CD4-positive, alpha-beta T cell treated with Interleukin-17A for 4 hours (primary cell): ENCODE data around the gene NEK6.

Source experiments
- DNase-seq: peaks from one replicate; pipeline ENCODE4 v3.0.0-alpha.2; 2020; ENCODE audit warnings: mixed read lengths

NEK6 gene

GRCh38 chr9:124298646-124299235, 41.0 kb downstream of the NEK6 start:
- DNase-seq = no peak

DNA sequence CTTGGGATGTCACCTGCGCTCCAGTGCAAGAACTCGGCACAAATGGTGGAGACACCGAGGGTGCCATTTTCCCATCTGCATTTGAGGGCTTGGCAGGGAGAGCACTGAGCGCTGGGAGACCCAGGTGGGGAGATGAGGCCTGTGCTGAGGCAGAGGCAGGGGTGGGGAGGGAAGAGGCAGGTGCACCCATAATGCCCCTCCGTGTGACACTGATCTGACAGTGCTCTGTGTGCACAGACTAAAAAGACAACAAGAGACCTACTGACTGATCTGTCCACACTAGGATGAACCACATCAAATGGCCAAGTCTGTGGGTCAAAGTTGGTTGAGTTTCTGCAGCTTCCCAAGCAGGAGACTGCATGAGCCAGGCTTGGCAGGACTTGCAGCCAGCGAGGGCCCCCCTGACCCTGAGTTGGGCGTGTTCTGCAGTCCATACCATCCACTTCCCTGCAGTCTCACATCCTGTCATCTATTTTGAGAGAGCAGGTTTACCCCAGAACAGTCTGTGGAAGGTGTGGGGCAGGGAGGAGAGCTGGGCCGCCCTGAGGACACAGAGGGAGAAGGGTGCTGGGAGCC, 41.9 kb downstream of the NEK6 start:
- no peak for DNase-seq

DNA sequence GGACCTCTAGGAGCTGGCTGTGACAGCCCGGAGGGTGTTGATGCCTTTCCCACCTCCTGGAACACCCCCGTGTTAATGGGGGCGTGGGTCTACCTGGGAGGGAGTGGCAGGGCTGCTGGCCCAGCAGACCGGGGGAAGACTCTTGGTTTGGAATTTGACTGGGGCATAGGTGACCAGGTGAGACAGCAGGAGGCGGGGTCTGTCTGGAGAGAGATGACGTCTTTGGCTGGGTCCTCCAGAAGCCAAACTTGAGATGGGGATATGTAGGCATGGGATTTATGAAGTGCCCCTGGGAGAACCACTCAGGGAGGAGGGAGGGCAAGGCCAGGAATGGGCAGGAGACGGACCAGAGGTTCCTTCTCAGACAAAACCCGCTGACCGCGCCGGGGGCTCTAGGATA, 42.6 kb downstream of the NEK6 start:
- DNase-seq = no peak

DNA sequence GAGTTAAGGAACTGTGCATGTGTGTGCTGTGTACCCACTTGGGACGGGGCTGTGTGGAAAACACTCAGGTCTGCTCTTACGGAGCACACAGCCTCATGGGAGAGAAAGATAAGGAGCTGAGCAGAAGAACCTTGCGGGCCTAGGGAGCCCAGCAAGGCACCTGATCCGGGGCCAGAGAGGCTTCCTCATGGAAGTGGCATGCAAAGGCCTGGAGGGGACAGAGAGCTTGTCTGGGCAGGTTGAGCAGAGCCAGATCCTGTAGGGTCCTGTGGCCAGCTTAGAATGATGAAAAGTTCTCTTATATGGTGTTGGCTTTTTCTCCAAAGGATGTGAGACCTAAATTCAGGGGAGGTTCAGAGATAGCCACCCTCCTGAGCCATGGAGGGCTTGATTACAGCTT, 45.2 kb downstream of the NEK6 start:
- DNase-seq = no peak

DNA sequence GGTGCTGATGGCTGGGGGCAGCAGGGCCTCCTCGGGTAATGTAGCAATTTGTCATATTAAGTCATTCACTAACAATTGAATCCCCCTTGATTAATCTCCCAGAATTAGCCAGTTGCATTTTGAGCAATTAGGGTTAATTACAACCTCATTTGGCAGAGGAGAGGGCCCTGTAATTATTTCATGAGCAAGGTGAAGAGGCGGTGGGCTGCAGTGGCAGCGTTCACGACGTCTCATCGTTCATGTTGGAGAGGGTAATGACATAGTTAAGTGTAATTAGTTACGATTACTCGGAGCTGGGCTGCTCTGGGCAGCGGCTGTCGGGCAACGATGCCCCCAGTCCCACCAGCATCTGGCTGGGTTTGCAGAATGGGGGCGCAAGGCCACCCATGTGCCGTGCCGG, 46.0 kb downstream of the NEK6 start:
- no peak for DNase-seq

- no peak for DNase-seq
Observed at GRCh38 chr9:124304285-124304684, 46.5 kb downstream of the NEK6 start.

- no peak for DNase-seq
Observed at GRCh38 chr9:124306098-124306735, 48.5 kb downstream of the NEK6 start.

GRCh38 chr9:124307379-124308030, 49.8 kb downstream of the NEK6 start:
- DNase-seq = no peak

GRCh38 chr9:124308606-124309491, 51.1 kb downstream of the NEK6 start:
- no peak for DNase-seq

DNA sequence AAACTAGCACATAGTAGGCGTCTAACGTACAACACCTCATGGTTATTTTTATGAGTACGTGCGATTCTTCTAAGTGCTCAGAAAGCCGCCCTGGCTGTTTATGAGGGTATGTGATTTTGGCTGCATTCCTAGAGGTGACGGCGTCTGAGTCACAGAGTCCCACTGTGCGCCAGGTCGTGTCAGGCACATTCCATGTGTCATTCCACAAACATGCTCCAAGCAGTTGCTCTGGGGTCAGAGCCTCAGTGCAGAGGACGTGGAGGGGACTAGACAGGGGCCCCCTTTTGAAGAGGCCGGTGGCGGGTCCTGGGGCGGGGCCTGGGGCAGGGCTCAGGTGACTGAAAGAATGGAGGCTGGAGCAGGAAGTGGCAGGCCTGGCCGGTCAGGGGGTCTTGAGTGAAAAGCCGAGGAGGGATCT, 51.9 kb downstream of the NEK6 start:
- no peak for DNase-seq

- no peak for DNase-seq
Observed at GRCh38 chr9:124311283-124311682, 53.5 kb downstream of the NEK6 start.

DNA sequence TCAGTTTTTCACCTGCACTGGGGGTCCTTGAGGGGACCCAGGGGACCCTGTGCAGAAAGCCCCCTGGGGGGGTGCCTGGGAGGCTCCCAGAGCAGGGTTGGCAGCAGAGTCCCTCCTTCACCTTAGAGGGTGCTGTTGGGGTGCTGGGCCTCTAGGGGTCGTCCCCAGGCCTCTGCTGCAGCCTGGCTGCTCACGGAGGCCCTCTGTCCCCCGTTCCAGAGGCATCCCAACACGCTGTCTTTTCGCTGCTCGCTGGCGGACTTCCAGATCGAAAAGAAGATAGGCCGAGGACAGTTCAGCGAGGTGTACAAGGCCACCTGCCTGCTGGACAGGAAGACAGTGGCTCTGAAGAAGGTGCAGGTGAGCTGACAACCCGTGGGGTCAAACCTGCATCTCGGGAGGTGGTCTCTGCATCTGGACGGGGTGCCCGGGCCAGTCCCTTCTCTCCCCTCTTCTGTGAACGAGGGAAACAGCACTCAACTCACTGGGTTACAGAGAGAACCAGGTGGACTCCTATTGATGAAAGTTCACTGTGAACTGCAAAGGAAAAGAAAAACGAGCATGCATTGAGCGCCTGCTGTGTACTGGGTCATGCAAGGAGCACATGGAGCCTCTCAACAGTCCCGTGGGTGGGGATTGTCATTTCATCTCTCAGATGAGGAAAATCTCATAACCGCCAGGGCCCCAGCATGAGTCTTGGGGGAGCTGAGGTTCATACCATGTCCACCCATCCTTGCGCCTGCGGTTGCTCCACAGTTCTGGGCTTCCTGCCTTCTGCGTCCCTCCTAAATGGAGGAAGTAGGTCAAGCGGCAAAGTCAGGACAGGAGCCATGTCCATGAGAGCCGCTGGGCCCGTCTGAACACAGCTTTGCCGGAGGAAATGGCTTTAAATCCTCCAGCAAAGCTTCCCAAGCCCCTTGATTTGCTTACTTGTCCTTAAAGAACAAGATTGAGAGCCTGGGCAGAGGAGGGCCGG, 54.8 kb downstream of the NEK6 start:
- no peak for DNase-seq

GRCh38 chr9:124313940-124314339, 56.2 kb downstream of the NEK6 start:
- no peak for DNase-seq

DNA sequence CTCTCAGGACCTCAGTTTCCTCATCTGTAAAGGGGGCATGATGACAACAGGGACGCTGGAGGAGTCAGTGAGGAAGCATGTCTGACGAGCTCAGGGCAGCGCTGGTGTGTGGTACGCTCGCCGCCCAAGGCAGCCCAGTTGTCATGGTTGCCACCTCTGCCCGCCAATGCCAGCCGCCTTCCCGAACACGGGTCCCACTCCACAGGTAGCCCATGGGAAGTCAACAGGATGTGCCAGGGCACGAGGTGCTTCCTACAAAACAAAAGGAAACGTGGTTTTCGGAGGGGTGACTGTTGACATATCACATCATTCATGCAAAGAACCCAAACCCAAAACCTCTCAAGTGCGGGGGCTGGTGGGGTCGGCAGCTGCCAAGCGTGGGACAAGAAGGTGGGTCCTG, 58.1 kb downstream of the NEK6 start:
- no peak for DNase-seq

DNA sequence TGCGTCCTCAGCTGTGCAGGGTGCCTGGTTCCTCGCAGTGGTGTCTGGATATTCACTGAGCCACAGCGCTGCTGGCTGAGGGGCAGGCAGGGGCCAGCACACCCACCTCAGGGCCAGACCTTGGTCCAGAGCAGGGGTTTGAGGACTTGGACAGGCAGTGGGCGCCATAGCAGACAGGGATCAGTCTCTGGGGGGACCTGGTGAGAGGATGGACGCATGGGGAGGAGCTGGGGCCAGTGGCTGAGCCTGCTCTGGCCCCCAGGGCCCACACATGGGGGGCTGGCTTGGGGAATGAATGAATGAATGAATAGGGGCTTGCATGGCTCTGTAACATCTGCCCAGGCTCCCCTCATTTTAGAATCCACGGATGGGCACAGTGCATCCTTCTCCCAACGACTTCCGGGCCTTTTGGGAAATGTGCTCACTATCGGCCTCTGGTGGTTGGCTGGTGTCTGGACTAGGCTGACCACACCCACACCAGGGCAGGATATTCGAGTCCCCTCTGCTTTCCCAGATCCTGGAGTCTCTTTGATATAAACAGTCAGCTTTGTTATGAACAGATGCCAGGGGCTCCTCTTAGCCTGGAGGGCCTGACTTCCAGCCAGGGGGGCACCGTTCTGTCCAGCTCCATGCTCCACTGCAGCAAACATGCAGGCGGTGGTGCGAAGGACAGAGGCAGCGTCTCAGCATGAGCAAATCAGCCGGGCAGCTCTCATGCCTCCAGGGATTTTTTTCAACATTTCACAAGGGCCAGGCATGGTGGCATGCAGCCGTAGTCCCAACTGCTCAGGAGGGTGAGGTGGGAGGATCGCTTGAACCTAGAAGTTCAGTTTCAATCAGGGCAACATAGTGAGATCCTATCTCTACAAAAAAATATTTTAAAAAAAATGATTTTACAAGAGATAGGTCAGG, 62.6 kb downstream of the NEK6 start:
- peak; percentile 45 for DNase-seq

GRCh38 chr9:124321416-124321815, 63.7 kb downstream of the NEK6 start:
- DNase-seq = no peak

DNA sequence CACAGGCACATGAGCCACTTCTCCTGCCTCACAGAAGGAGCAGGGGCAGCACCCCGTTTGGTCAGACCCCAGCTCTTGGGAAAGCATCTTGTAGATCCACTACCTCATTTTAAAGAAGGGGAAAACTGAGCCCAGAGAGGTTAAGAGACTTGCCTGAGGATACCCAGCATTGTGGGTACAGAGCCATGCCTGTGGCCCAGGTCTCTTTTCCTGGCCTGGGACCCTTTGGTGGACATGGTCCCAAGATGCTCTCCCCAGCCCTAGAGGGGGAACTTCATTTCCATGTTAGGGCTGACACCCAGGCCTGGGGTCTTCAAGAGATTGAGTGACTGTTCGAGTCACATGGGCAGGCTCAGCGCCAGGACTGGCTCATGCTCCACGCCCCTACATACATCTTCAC, 64.2 kb downstream of the NEK6 start:
- DNase-seq = no peak

- no peak for DNase-seq
Observed at GRCh38 chr9:124322618-124323432, 65.1 kb downstream of the NEK6 start.

DNA sequence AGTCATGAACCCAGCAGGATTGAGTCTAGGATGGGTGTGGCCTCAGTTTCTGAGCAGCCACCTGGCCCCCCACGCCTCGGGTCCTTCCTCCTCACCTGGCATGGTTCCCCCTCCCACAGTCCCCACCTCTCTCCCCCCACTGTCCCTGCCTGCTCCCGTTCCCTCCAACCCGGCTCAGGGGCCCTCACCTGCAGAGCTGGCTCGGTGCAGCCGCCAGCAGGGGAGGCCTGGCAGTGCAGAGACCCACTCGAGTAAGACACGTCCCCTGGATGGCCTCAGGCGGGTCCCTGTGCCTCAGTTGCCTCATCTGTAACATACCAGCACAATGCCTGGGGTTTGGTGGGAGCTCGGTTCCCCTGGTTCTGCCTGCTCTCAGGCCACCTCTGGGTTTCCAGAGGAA, 66.2 kb downstream of the NEK6 start:
- no peak for DNase-seq

- DNase-seq = no peak
Observed at GRCh38 chr9:124325816-124326215, 68.1 kb downstream of the NEK6 start.
